ENCODE measurements around the gene LYZL4.

LYZL4 gene

GRCh38 chr3:42371776-42372175 is 38.6 kb downstream of the LYZL4 start:
- no peak for DNase-seq (ENCODE audit: low spot score)

- DNase-seq (ENCODE audit: low spot score) = no peak
These were observed 40.6 kb downstream of the LYZL4 start for GRCh38 chr3:42369832-42370231.

GRCh38 chr3:42369304-42369703 is 41.1 kb downstream of the LYZL4 start:
- DNase-seq (ENCODE audit: low spot score) = peak; percentile 7

DNA sequence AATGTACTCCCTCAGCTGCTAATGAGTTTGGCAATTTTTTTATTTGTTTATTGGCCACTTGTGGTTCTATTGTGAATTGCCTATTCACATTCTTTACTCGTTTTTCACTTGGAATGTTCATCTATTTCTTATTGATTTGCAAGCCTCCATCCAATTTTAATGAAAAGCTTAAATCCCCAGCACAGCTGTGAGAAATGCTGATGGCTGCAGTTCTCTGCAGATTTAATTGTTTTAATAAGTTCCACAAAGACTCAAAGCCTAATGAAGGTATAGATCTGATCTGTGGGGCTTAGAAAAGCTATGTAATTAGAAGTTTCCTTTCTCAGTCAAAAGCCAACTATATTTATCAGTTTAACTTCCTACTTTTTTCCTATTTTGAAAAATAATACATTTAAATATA is 41.5 kb downstream of the LYZL4 start:
- DNase-seq (ENCODE audit: low spot score) = no peak

DNA sequence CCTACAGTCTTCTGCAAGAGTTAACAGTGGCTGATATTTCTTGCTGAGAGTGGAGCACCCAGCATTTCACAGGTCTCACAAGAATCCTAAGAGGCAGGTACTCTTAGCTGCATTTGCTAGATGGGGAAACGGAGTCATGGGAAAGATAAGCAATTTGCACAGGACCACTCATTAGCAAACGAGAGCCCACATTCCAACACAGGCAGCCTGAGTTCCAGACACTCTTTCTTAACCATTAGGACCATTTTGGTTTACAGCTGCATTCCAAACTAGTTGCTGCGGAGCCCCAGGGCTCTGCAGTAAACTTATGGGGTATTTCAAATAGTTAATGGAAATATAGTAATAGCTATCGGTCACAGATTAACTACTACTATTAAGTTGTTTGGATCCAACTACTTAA is 42.5 kb downstream of the LYZL4 start:
- DNase-seq (ENCODE audit: low spot score) = no peak

- no peak for DNase-seq (ENCODE audit: low spot score)
These were observed 43.9 kb downstream of the LYZL4 start for GRCh38 chr3:42366550-42366949.

GRCh38 chr3:42357335-42357734 is 53.1 kb downstream of the LYZL4 start:
- DNase-seq (ENCODE audit: low spot score) = no peak

DNA sequence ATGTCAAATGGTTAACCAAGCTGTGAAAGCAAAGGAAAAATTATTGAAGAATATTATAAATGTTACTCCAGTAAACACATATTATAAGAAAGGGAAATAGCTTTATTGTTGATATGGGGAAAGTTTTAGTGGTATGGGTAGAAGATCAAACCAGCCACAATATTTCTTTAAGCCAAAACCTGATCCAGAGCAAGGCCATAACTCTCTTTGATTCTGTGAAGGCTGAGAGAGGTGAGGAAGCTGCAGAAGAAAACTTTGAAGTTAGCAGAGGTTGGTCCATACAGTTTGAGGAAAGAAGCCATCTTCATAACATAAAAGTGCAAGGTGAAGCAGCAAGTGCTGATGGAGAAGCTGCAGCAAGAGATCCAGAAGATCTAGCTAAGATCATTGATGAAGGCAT is 54.8 kb downstream of the LYZL4 start:
- DNase-seq (ENCODE audit: low spot score) = no peak

DNA sequence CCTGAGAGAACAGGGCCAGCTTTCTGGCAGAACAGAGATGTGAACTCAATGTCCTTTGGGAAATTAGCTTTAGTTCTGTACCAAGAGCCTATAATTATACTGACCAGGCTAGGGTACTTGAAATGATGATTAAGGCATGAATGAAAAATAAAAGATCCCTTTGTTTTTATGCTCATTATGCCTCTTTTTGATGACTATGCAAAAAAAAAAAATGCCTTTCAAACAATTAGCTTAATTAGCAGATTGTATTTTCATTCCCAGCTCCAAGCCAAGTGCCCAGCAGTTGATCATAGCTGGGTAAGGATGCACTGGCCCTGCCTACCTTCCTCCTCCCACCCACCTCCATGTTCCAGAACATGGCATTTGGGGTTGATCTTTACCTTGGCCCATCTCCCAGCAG is 56.8 kb downstream of the LYZL4 start:
- DNase-seq (ENCODE audit: low spot score) = no peak

- DNase-seq (ENCODE audit: low spot score) = no peak
These were observed 59.2 kb downstream of the LYZL4 start for GRCh38 chr3:42351207-42351606.

DNA sequence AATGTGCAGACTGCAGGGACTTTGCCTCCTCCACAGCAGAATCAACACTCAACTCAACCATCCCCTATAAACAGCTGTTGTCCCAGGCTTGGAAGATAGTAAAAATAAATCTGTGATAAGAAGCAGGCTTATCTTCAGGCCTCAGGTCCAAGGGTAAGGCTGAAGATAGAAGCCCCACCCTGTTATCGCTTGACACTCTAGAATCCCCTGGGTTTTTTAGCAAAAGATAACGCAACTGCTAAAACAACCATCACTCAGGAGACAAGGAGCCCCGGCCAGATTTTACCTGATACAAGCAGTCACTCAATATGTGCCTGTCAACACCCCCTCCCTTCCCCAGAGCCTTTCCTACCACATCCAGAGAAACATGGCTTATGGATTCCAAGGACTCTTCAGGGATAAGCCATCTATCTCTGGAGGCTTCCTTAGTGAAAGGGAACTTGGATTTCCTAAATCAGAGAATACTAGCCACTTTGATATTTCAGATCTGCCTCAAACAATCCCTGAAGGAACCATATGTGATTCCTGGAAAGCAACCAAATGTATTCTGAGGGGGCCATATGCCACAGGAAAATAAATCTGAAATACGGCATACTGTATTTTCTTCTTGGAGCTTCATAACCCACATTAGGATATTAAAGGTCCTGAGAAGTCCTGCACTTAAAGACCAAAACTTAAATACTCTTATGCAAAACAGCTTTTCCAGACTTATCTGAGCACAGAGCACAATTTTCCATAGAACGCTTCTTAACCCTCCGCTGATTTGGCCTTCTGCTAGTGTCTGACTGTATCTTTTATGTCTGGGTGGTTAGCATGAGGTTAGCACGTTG is 60.4 kb downstream of the LYZL4 start:
- DNase-seq (ENCODE audit: low spot score) = no peak

GRCh38 chr3:42347928-42348327 is 62.5 kb downstream of the LYZL4 start:
- DNase-seq (ENCODE audit: low spot score) = no peak

Measured in putamen (tissue), 1 donor.